GM18508 (cell line): ENCODE data around the gene ECSIT.

Experiments used
- ATAC-seq: cut with Tn5 transposase; IDR thresholded peaks from one replicate; pipeline ENCODE4 v1.9.1; 2021; ENCODE audit warnings: moderate number of reproducible peaks; ENCODE audit not compliant: insufficient read depth, unreplicated experiment

The ECSIT gene

DNA sequence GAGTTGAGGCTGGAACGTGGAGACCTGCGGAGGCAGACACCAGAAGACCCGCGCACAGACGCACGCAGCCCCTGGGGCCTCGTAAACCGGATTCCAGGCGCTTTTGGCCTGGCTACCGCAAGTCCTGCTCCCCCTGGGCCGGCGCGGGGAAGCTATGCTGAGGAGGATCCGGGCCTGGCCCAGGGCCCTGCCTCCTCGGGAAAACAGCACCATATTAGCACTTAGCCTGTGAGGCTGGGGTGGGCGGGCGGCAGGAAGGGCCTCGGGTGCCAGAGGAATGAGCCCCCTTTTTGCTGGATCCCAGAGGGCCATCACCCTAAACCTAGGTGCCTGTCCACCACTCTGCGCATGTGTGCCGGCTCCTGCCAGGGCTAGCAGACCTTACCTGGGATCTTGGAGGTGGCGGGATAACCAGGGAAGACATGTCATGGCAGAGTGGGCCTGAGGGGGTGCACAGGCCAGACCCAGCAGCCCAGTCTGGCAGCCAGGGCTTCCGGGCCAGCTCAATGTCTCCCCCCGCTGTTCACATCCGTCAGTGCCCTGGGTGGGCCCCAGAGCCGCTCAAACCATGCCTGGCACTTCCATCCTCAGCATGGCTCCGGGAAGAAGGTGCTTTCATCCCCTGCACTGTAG, 22.8 kb upstream of the ECSIT start:
- ATAC-seq = no peak

DNA sequence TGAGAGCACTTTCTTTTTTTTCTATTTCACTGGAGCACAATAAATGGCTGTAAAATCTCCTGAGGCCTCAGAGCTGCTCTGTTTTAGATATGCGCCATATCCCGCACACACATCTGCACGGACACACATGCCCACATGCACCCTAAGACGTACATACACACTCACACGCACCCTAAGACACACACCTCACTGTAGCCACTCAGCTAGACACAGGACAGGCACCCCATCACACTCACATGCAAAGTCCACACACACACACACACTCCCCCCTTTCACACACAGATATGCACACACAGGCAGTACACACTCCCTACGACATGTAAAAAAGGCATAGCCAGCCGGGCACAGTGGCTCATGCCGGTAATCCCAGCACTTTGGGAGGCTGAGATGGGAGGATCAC, 21.3 kb upstream of the ECSIT start:
- ATAC-seq = no peak

DNA sequence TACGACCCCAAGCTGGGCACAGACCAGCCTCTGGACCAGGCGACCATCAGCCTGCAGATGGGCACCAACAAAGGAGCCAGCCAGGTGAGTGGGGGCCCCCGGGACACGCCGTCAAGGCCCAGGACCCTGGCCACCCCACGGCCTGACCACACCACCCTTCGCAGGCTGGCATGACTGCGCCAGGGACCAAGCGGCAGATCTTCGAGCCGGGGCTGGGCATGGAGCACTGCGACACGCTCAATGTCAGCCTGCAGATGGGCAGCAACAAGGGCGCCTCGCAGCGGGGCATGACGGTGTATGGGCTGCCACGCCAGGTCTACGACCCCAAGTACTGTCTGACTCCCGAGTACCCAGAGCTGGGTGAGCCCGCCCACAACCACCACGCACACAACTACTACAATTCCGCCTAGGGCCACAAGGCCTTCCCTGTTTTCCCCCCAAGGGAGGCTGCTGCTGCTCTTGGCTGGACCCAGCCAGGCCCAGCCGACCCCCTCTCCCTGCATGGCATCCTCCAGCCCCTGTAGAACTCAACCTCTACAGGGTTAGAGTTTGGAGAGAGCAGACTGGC, 20.5 kb upstream of the ECSIT start:
- ATAC-seq = no peak

DNA sequence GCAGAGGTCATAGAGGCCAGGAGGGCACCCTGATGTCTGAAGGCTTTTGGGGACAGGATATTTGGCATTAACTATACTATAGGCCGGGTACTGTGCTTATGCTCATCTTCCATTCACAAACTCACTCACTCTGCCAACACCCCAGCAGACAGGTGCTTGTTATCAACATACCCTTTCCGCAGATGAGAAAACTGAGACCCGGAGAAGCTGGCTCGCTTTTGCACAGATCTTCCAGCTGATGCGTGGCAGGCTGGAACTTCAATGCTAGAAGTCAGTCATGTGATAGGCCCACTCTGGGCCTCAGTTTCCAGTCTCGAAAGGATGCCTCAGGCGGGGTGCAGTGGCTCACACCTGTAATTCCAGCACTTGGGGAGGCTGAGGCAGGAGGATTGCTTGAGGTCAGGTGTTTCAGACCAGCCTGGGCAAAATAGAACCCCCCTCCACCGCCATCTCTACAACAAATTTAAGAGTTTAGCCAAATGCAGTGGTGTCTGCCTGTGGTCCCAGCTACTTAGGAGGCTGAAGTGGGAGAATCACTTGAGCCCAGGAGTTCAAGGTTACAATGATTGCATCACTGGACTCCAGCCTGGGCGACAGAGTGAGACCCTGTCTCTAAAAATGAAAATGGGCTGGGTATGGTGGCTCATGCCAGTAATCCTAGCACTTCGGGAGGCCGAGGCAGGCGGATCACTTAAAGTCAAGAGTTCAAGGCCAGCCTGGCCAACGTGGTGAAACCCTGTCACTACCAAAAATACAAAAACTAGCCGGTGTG, 19.2 kb upstream of the ECSIT start:
- ATAC-seq = no peak

DNA sequence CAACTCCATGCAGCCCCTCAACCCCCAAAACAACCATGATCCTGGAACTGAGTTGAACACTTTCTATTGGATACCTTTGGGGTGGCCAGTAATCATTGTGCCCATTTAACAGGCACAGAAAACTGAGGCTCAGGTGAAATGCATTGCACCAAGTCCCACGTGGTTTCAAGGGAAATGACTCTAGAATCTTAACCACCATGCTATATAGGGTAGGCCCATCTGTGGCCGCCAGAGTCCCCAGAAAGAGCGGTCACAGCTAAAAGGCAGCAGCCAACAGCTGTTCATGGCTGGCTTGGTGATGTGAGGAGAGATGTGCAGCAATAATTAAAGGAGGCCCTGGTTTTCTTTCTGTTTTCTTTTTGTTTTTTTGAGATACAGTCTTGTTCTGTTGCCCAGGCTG, 12.3 kb upstream of the ECSIT start:
- ATAC-seq = no peak

DNA sequence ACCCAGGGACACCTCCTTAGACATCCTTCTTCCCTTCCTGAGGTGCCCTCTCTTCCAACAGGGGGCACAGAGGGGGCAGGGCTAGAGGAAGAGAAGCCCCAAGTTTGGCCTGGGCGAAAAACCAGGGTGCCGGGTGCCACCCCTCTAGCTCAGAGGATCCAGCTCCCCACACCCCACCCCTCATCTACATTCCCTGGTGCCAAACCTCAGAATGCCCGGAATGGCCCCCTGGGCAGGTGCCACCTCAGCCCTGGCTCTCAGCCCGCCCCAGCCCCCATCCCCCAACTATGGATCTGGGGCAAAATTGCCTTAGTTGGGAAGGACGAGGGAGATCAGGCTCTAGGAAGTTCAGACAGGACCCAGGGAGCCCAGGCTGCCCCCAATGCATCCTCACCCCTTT, 11.7 kb upstream of the ECSIT start:
- no peak for ATAC-seq

DNA sequence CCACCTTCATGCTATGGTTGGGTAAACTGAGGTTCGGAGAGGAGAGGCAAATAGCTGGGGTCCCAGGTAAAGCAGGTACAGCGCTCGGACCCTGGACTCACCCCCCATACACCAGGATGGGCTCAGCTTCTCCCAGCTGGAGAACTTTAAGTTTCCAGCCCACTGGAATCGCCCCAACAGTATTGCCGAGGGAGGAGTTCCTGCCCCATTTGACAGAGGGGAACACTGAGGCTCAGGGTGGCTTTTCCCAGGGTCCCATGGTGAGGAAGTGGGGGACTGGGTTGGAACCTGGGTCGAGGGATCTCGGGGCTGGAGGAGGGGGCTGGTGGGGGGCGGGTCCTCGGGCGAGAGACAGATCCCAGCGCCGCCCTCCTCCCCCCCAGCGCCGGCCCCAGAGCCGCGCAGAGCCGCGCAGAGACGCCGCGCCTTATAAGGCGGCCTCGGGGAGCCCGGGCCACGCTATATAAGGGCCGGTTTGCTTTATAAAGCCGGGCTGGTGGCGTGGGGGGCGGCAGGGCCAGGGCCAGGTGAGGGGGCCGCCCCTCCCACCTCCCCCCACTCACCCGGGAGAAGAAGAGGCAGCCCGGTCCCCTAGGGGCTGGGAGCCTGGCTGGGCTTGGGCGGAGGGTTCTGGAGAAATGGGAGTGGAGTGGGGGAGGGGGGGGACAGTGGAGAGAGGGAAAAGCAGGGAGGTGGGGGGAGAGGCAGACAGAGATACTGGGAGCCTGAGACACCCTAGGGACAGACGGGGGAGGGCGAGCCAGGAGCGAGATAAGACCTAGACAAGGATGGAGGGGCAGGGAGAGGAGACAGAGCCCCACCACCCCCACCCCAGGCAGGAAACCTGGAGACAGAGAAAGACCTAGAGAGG, 10.8 kb upstream of the ECSIT start:
- ATAC-seq = no peak

DNA sequence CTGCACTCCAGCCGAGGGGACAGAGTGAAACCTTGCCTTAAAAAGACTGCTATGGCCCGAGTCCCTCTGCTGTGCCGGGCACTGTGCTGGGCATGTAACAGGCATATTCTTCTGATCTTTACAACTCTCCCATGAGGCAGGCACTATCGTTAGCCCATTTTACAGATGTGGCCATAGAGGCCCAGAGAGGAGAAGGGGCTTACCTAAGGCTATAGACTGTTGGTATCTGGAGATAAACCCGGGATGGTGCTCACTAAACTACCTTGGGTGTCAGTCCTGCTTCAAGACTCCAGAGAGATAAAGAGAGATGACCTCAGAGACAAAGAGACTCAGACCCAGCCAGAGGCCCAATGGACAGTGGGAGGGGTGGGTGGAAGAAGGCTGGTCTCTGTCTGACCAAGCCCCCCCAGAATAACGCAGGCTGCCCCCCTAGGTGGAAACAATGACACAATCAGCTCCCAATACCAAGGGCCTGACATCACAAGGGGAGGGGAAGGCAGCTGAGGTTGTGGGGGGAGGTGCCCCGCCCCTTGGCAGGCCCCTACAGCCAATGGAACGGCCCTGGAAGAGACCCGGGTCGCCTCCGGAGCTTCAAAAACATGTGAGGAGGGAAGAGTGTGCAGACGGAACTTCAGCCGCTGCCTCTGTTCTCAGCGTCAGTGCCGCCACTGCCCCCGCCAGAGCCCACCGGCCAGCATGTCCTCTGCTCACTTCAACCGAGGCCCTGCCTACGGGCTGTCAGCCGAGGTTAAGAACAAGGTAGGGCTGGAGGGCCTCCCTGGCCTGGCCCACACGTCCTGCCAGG, 9.5 kb upstream of the ECSIT start, which contains the start of gene CNN1:
Gene CNN1 (plus strand): TSS at position 620 of the 805 bp plus-strand sequence. CDS start 77 bp downstream, at position 697.
- ATAC-seq = no peak

DNA sequence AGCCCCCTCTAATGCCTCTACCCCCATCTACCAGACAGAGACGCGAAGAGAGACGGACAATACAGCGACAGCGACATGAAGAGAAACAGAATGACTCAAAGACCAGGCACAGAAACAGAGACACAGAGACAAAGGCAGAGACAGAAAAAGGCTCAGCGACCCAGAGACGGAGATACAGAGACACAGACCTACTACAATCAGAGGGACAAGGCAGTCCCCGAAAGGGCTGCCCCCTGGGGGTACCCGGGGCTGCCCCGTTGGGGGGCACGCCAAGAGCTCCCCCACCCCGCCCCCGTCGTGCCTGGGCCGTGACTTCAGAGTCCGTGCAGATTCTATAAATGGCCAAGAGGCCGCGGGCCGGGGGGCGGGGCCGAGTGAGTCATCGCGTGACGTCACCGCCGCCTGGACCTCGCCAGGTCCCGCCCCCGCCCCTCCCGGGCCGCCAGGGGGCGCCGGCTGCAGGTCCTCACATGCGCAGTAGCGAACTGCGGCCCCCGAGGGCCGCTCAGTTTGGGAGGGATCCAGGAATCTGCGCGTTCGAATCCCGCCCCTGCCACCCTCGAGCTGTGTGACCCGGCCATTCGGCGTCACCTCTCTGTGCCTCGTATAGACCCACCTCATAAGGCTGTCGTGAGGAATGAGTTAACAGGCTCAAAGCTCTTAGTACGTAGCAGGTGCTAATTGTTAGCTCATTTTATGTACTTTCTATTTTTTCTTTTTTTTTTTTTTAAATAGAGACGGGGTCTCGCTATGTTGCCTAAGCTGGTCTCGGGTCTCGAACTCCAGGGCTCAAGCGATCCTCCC, 7.1 kb upstream of the ECSIT start:
- ATAC-seq = no peak

DNA sequence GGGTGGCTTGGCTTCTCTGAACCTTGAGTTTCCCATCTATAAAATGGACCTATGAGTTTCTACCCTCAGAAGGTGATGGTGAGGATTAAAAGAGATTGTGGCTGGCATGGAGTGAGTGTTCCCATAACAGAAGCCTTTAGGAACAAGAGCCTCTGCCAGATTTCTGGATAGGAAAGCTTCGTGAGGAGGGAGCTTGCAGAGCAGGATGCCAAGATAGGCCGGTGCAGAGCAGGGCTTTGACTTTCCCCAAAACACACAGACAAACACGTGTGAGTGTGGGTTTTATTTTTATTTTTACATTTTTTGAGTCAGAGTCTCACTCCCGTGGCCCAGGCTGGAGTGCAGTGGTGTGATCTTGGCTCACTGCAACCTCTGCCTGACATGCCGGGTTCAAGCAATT, 6.0 kb upstream of the ECSIT start:
- ATAC-seq = no peak

DNA sequence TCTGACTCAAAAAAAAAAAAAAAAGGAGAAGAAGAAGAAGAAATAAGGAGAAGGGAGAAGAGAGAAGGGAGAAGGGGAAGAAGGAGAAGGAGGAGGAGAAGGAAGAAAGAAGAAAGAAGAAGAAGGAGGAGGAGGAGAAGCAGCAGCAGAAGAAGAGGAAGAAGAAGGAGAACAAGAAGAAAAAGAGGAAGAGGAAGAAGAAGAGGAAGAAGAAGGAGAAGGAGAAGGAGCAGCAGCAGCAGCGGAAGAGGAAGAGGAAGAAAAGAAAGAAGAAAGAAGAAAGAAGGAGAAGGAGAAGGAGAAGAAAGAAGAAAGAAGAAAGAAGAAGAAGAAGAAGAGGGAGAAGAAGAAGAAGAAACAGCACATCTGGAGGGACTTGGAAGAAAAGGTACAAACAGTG, 5.6 kb upstream of the ECSIT start:
- no peak for ATAC-seq

DNA sequence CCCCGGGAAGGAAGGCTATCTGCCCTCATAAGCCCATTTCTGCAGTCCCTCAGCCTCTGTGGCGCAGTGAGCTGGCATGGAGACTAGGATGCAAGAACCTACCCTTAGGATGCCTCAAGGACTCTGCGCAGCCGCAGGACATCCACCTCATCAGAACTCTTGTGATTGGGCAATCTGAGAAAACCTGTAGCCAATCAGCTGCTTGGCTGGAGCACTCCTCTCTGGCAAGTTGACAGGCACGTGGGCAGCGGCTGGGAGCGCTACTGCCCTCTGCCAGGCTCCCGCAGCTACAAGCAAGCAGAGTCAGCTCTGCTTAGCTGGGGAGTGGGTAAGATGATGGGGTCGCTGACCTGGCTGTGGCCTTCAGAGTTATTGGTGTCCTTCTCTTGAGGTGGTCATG, 1.5 kb upstream of the ECSIT start:
- ATAC-seq = no peak

DNA sequence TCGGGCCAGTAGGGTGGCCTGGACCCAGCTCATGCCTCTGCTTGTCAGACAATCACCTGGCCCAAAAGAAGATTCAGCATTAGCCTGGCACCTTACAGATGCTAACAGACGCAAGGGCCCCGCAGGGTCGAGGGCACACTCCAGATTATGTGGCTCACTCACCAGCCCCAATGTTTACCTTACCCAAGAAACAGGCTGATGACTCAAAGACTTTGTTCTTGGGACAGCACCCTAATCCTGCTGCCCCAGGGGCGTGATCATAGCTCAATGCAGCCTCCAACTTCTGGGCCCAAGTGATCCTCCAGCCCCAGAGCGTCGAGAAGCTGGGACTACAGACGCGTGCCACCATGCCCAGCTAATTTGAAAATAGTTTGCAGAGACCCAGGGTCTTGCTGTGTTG, 9.8 kb downstream of the ECSIT start:
- no peak for ATAC-seq

DNA sequence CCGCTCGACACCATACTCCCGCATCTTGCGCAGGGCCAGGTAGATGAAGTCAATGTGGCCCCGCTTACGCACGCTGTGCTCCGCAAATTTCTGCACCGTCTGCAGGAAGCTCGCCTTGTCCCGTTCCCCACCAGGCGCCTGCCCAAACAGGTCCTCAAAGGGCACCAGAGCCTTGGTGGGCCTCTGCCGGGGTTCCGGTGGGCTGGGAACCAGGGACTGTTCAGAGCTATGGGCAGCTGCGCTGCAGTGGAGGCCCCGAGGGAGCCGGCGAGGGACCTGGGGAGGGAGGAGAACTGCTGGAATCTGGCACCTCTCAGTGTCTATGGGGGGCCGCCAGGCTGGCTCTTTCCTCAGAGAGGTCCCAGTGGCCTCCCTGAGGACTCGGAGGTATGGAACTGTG, 15.0 kb downstream of the ECSIT start:
- ATAC-seq = no peak

DNA sequence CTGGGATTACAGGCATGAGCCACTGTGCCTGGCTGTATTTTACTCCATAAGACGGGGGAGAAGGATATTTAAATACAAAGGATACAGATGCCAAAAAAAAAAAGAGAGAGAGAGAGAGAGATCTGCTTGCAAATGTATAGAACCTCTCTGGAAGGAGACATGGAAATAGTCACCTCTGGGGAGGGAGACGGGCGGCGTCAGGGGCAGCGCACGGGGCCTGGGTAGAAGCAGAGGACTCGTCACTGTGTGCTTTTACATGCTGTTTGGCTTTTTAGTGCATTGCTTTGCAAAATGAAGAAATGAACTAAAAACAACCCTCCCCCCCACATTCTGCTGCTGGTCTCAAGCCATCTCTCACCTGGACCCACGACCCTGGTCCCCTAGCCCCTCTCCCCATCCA, 18.5 kb downstream of the ECSIT start:
- no peak for ATAC-seq

DNA sequence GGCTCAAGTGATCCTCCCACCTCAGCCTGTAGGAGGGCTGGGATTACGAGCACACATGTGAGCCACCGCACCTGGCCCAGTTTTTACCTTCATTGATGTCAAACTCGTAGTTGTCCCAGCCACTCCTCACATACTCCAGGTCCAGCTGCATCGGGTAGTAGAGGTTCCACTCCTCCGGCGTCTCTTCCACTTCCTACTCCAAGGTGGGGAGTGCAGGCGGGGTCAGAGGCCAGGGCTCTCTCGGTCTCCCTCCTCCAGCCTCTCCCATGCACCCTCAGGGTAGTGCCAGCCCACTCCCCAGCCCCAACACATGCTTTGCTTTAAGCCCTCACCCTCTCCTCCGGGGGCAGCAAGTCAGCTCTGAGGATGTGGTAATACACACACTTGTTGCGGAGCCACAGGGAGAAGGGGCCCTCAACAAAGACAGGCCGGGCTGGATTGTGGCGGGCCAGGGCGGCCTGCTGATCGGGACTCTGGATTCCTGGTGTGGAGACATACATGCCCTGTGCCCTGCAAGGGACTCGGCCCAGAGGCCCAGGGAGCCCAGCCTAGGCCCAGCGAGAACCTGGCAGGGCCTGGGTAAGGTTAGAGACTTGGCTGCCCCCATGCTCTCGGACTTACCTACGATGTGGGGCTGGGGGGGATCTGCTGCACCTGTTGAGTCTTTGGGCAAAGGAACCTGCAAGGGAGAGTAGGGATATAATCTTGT, 21.4 kb downstream of the ECSIT start:
- no peak for ATAC-seq

DNA sequence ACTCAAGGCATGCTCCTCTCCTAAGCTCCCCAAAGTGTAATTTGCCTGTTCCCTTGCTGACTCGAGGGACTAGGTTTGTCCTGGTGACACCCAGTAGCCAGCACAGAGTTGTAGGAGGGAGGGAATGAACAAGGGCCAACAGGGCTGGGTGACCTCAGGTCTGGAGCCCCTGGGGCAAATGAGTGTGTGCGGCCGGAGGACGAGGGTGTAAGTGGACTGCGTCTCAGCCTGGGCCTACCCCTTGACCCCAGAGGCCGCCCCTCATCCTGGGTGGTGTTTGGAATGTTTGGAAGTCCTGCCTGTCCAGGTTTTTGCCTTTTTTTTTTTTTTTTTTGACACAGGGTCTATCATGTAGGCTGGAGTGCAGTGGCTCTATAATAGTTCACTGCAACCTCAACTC, 22.0 kb downstream of the ECSIT start:
- ATAC-seq = no peak

DNA sequence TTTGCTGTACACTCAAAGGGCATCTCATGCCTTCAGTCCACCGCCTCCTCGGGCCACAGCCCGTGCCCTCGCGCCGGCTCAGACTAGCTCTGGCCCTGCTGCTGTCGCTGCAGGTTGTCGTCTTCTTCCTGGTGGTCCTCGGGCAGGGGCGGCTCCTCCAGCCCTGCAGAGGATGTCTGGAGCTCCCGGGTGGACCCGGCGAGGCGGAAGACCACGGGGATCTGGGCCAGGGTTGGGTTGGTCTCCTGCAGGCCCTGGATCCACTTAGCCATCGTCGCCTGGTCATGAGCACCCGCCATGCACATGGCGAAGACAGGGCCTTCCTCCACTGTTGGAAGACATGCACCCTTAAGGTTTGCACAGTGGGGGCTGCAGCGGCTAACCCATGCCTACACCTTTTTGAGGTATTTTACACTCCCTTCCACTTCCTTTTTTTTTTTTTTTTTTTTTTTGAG, 22.8 kb downstream of the ECSIT start:
- peak; percentile 24 for ATAC-seq
